Measurements from ENCODE around the gene TFB2M. TPM values are rescaled to one million over a fixed set of nuclear protein-coding genes. Genes with fewer than 3 reads are reported as not detected.

Gene TFB2M
- total RNA-seq, 4 donors from 2014 or later, result 5.8 to 12.1 (median 8.6) TPM

DNA sequence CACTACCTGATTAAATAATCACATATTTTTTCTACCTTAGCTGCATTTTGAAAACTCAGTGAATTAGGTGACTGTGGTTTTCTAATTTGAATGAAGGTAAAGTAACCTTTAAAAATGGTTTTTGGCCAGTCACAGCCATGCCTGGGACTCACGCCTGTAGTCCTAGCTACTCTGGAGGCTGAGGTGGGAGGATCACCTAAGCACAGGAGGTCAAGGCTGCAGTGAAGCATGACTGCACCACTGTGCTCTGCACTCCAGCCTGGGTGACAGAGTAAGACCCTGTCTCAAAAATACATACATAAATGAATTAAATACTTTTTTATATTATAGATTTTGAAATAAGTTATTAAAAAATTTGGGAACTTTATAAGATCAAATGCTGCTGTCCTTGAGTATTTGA is 5.9 kb upstream of the TFB2M start:
- TF ChIP-seq, protein P1, sequence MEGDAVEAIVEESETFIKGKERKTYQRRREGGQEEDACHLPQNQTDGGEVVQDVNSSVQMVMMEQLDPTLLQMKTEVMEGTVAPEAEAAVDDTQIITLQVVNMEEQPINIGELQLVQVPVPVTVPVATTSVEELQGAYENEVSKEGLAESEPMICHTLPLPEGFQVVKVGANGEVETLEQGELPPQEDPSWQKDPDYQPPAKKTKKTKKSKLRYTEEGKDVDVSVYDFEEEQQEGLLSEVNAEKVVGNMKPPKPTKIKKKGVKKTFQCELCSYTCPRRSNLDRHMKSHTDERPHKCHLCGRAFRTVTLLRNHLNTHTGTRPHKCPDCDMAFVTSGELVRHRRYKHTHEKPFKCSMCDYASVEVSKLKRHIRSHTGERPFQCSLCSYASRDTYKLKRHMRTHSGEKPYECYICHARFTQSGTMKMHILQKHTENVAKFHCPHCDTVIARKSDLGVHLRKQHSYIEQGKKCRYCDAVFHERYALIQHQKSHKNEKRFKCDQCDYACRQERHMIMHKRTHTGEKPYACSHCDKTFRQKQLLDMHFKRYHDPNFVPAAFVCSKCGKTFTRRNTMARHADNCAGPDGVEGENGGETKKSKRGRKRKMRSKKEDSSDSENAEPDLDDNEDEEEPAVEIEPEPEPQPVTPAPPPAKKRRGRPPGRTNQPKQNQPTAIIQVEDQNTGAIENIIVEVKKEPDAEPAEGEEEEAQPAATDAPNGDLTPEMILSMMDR (IDR thresholded peaks at IDR 0.05; ENCODE audit: low read depth), result no peak

DNA sequence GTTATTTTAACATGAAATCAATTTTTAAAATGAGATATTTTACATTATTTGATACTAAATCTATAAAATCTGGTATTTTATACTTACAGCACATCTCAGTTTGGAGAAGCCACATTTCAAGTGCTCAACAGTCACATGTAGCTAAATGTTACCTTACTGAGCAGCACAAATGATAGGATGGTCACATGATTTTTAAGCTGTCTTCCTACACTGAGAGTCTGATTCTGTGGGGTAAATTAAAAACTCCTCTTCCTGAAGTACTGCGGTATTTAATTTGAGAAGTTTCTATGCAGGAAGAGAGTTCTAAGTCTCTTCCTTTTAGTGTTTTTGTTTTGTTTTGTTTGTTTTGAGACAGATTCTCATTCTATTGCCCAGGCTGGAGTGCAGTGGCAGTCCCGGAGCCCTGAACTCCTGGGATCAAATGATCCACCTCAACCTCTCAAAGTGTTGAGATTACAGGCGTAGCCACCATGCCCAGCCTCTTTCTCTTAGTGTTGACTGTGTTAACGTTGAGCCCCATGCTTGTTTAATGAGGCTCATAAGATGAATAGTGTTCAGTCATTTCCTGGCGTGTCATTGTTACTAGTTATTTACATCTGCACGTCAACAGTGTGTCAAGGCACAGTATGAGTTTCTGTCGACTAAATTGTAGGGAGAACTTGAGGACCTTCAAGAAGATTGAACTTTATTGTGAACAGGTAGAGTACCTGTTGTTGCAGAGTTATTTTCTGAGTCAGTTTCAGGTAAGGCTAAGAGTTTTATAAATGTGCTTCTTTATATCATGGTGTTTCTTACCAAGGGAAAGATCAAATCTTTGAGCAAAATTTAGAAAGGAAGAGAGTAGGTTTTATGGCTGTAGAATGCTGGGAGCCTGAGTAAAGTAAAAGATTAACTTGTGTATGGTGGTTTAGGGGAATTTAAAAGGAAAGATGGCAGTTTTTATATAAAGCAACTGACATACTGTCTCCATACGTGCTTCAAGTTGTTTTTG is 3.5 kb upstream of the TFB2M start:
- TF ChIP-seq, protein P1 (IDR thresholded peaks at IDR 0.05; ENCODE audit: low read depth), result no peak

DNA sequence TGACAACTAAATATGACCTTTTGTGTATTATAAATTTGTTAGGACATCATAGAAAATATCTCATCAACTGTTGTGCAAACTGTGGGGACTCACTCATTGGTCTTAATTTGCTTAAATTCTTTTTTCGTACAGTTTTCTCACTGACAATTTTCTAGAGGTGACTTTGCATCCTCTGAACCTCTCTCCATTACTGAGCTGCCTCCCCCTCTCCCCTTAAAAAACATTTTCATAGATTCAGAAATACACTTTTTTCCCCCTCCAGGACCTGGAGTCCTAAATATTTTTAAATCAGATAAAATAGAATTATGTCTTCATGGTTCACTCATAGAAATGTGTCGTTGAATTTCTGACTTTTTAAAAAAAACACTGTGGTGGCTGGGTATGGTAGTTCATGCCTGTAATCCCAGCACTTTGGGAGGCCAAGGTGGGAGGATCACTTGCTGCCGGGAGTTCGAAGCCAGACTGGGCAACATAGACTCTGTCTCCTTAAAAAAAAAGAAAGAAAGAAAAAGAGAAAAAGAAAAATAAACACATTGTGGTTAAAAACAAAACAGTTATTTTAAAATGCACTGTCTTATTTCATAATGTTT is 1.7 kb upstream of the TFB2M start:
- TF ChIP-seq, protein P1 (IDR thresholded peaks at IDR 0.05; ENCODE audit: low read depth), result no peak

DNA sequence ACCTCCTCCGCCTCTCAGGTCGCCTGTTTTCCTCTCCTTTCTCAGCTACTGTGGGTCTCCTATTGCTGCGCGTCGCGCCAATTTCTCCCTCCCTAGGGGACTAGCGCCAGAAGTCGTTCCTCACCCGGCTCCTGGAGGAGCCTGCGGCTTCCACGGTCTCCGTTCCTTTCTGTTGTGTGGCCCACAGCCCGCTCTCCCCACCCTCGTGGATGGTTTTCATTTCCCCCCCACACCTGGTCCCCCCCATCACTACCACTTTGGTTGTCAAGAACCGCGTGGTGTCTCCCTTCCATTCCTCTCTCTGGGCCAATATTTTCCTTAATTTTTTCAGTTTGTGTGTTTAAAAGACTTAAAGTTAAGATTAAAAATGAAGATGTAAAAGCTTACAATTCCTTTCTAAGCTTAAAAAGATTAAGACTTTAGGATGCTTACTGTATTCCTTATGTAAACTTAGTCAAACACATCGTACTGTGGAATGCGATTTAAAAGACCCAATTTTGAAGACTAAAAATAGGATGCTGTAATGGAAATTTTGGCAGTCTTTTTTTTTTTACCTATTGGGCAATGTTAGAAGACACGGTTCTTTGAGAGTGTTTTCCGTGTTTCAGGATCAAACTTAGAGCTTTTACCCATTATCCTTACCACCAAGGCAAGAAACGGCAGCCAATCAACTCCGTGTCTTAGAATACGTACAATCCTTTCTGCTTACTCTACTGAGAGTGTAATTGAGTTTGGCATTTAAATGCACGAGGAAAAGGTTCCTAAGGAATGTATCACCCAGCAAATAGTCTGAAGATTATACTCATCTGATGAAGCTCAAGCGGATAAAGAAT is 968 bp upstream of the TFB2M start:
- TF ChIP-seq, protein P1 (IDR thresholded peaks at IDR 0.05; ENCODE audit: low read depth), result no peak

DNA sequence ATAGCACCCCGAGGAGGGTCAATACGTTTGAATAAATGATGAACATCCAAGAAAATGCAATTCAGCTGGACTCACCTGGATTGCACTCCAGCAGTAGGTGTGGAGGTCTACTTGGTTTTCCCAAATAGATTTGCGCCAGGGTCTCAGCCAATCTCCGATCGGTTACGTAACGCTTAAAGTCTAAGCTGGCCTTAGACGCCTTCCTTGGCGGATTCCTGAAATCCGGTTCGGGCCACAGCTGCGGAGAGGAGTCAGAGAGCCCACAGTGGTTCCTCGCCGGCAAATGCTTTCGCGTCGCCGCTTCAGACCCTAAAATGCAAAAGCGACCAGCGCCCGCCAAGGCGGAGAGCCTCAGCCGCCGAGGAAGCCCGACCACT is 322 bp downstream of the TFB2M start:
- TF ChIP-seq, protein P1 (IDR thresholded peaks at IDR 0.05; ENCODE audit: low read depth), result no peak

DNA sequence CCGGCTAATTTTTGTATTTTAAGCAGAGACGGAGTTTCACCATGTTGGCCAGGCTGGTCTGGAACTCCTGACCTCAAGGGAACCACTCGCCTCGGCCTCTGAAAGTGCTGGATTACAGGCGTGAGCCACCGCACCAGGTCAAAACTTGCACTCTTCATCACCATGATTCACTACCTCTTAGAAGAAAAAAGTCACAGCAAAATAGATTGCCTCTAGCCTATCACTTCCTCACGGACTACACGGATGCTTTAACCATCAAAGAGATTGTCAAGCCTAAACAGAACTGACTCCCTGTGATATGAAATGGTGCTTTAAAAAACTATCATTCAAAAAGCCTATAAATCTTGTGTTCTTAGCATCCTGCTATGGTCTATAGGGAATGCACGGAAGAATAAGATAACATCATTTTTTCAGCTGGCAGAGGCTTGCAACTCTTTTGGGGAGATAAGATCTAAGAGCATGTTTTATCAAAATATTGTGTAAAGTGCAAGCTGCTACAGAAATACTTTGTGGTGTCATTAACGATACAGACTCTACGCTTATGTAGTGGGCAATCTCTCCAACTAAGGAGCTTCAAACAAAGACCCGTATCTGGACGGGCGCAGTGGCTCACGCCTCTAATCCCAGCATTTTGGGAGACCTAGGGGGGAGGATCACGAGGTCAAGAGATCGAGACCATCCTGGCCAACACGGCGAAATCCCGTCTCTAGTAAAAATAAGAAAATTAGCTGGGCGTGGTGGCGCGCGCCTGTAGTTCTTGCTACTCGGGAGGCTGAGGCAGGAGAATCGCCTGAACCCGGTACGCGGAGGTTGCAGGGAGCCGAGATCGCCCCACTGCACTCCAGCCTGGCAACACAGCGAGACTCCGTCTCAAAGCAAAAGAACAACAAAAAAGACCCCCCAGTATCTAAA is 966 bp downstream of the TFB2M start:
- TF ChIP-seq, protein P1 (IDR thresholded peaks at IDR 0.05; ENCODE audit: low read depth), result no peak
